Measurements from ENCODE around the gene BFSP1. TPM values are rescaled to one million over a fixed set of nuclear protein-coding genes. Genes with fewer than 3 reads are reported as not detected.

BFSP1 gene
- total and polyA plus RNA-seq, 2 of the 8 experiments (the other 6 are each of a cell fraction or from before 2014, with no cell fraction given), result 1.5 to 2.5 TPM

DNA sequence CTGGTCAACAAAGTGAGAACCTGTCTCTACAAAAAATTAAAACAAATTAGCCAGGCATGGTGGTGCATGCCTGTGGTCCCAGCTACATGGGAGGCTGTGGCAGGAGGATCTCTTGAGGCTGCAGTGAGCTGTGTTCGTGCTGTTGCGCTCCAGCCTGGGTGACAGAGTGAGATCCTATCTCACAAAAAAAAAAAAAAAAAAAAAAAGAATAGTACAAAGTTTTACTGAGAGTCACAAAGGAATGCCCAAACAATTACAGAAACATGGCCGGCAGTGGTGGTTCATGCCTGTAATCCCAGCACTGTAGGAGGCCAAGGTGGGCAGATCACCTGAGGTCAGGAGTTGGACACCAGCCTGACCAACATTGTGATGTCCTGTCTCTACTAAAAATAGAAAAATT lies 23.9 kb upstream of the BFSP1 start:
- CTCF ChIA-PET (ENCODE audit: partially characterized antibody), result no interaction called here
- Histone ChIP-seq H3K9me3 (ENCODE audit: insufficient read depth in 2 of 2, low read depth in 1 of 2, low read length in 1 of 2) (no peaks in the 10 kb centered on the region), H3K23ac (ENCODE audit: insufficient read length) (no peak overlapping the region), H3K18ac (ENCODE audit: extremely low read depth, low read length) (no peak overlapping the region), H3K36me3 (ENCODE audit: control insufficient read depth in 2 of 4, insufficient read depth in 4 of 4, low read length in 3 of 4) (no peaks in the 10 kb centered on the region), H2AK5ac (ENCODE audit: low read depth, low read length) (no peak overlapping the region), H3K27me3 (replicated peaks in 1 of 4; ENCODE audit: control insufficient read depth in 3 of 4, extremely low read depth in 1 of 4, insufficient read depth in 3 of 4, low read length in 3 of 4) (no peaks in the 10 kb centered on the region), H4K8ac (ENCODE audit: extremely low read depth, insufficient read depth, low read length) (no peak overlapping the region), H4K91ac (replicated peaks; ENCODE audit: insufficient read length, low read length) (no peak overlapping the region), H2AFZ (ENCODE audit: low read length) (no peak overlapping the region), H2BK20ac (ENCODE audit: low read length) (no peak overlapping the region), H4K5ac (ENCODE audit: insufficient read length, low read depth, low read length) (no peak overlapping the region), H3K79me1 (ENCODE audit: low read depth, low read length) (no peaks in the 10 kb centered on the region), H3K4me1 (replicated peaks in 1 of 4; ENCODE audit: control insufficient read depth in 3 of 4, insufficient read depth in 4 of 4, low read length in 3 of 4) (peaks cover 6 to 10% (median 8%) of the 10 kb centered on the region in 4 experiments; a peak in 5 of 7 replicates), H3K14ac (ENCODE audit: insufficient read length) (no peak overlapping the region), H2BK120ac (replicated peaks; ENCODE audit: low read depth, low read length) (no peak overlapping the region), H3K56ac (replicated peaks; ENCODE audit: insufficient read length, low read depth, low read length) (no peak overlapping the region), H3K79me2 (ENCODE audit: control insufficient read depth in 1 of 2, insufficient read depth in 2 of 2, low read length in 2 of 2) (no peaks in the 10 kb centered on the region), H2BK12ac (ENCODE audit: low read depth, low read length) (no peak overlapping the region), H3K23me2 (ENCODE audit: low read depth, low read length) (no peaks in the 10 kb centered on the region), H3K4ac (replicated peaks; ENCODE audit: insufficient read length, low read depth, low read length) (no peak overlapping the region), H3K9ac (replicated peaks in 1 of 4; ENCODE audit: extremely low read depth in 1 of 4, low read depth in 3 of 4, low read length in 3 of 4) (no peak overlapping the region), H4K20me1 (replicated peaks in 1 of 2; ENCODE audit: control insufficient read depth in 1 of 2, insufficient read depth in 2 of 2, low read length in 2 of 2) (no peaks in the 10 kb centered on the region), H3K4me3 (ENCODE audit: extremely low read depth in 1 of 4, insufficient read depth in 2 of 4, low read depth in 3 of 4, low read length in 4 of 4) (no peak overlapping the region), H2BK15ac (ENCODE audit: low read length) (no peak overlapping the region), H3K4me2 (ENCODE audit: insufficient read depth in 1 of 2, low read depth in 2 of 2, low read length in 2 of 2) (no peak overlapping the region), H3K27ac (ENCODE audit: low read depth, low read length) (no peak overlapping the region), H2BK5ac (ENCODE audit: low read depth, low read length) (no peak overlapping the region)
- DNase-seq (ENCODE audit: low read depth in 1 of 2, low spot score in 2 of 2) (no peak), FAIRE-seq (no peak)
- 85% methylated on average over 3 of the region's 3 CpGs; no CpG with 5 or more reads in 1 of the 2 experiments for WGBS, 2 experiments (ENCODE audit: extremely low coverage in 1 of 2, insufficient coverage in 1 of 2, insufficient read length in 1 of 2, insufficient replicate concordance in 2 of 2, low coverage in 1 of 2, low lambda C conversion rate in 2 of 2, missing lambda C conversion rate in 1 of 2)
- POLR2A ChIA-PET (ENCODE audit: partially characterized antibody), result interaction anchor here (1.0 kb wide), 1 partner anchor 11 kb away, joined by 3 read pairs; no protein-coding TSS in a partner anchor
- TF ChIP-seq CEBPB (IDR thresholded peaks at IDR 0.05; ENCODE audit: low read depth, low read length), result no peak
- no peak for TF ChIP-seq RFX5 (IDR thresholded peaks at IDR 0.05; ENCODE audit: borderline replicate concordance, low read depth, low read length)
- no peak for TF ChIP-seq GTF2F1 (IDR thresholded peaks at IDR 0.05; ENCODE audit: borderline replicate concordance, low read depth, low read length)
- no peak for TF ChIP-seq SIX5 (IDR thresholded peaks at IDR 0.05; ENCODE audit: low read depth, low read length)
- TF ChIP-seq POU5F1 (IDR thresholded peaks at IDR 0.05; ENCODE audit: low read depth, low read length), result no peak
- no peak for TF ChIP-seq HDAC2 (IDR thresholded peaks at IDR 0.05; ENCODE audit: borderline replicate concordance in 1 of 2, low read depth in 2 of 2, low read length in 2 of 2)
- TF ChIP-seq, protein P1, sequence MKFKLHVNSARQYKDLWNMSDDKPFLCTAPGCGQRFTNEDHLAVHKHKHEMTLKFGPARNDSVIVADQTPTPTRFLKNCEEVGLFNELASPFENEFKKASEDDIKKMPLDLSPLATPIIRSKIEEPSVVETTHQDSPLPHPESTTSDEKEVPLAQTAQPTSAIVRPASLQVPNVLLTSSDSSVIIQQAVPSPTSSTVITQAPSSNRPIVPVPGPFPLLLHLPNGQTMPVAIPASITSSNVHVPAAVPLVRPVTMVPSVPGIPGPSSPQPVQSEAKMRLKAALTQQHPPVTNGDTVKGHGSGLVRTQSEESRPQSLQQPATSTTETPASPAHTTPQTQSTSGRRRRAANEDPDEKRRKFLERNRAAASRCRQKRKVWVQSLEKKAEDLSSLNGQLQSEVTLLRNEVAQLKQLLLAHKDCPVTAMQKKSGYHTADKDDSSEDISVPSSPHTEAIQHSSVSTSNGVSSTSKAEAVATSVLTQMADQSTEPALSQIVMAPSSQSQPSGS (IDR thresholded peaks at IDR 0.05; ENCODE audit: low read length), result no peak
